HL-60 (cell line): ENCODE measurements around the gene GADD45G.

ENCODE experiments used
- POLR2AphosphoS5 ChIP-seq: IDR thresholded peaks from 2 replicates; pipeline ENCODE4 v1.6.1; 2012; ENCODE audit warnings: low read depth
- TF ChIP-seq, protein P1 (sequence below): IDR thresholded peaks from one replicate; pipeline ENCODE4 v1.5.1; 2011; ENCODE audit warnings: low read length, control low read depth, inconsistent platforms; ENCODE audit not compliant: insufficient read depth

DNA sequence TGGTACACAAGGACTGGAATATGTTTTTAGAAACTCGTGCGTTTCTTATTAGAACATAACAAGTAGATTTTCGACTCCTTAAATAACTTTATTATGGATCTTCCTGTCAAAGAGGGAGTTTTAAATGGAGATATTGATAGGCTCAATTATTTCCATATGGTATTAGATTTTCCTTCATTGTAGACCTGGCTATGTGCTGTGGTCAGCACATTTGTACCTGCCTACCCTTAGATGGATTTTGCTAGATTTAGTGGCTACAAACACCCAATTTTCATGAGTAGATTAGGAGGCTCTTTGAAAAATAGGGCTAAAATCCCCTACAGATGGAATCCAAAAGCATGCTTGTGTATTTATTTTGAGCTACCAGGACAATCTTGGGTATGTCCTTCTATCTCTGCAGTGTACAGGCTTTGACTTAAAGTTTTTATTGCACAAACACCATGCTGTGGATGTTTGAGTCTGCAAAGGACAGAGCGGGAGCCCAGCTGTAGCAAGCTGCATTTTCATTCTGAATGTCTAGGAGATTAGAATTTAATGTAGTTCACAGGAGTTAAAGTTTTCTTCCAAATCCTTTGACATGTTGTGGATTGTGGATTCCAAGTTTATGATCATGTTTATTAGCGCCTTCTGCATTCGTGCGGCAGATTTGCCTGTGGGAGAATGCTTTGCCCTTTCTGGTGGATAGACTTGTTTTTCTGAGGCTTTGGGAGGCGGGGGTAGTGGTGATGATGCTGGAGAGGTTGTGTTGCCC is 41.6 kb downstream of the GADD45G start:
- TF ChIP-seq, protein P1, sequence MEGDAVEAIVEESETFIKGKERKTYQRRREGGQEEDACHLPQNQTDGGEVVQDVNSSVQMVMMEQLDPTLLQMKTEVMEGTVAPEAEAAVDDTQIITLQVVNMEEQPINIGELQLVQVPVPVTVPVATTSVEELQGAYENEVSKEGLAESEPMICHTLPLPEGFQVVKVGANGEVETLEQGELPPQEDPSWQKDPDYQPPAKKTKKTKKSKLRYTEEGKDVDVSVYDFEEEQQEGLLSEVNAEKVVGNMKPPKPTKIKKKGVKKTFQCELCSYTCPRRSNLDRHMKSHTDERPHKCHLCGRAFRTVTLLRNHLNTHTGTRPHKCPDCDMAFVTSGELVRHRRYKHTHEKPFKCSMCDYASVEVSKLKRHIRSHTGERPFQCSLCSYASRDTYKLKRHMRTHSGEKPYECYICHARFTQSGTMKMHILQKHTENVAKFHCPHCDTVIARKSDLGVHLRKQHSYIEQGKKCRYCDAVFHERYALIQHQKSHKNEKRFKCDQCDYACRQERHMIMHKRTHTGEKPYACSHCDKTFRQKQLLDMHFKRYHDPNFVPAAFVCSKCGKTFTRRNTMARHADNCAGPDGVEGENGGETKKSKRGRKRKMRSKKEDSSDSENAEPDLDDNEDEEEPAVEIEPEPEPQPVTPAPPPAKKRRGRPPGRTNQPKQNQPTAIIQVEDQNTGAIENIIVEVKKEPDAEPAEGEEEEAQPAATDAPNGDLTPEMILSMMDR: no peak
- no peak for TF ChIP-seq POLR2AphosphoS5
